Measurements from ENCODE around the gene ADARB2.

GRCh38 chr10:1193561-1193960 lies 543.8 kb downstream of the ADARB2 start:
- TF ChIP-seq POLR2A (IDR thresholded peaks at IDR 0.05), result no peak
- TF ChIP-seq CTCF (IDR thresholded peaks at IDR 0.05), result no peak
- TF ChIP-seq EP300 (IDR thresholded peaks at IDR 0.05), result no peak

Measured in suprapubic skin (tissue), 3 donors.